ENCODE results near the gene FAM186B. TPM values are rescaled to one million over a fixed set of nuclear protein-coding genes. Genes with fewer than 3 reads are reported as not detected.

Gene FAM186B
- total and polyA plus RNA-seq, 9 donors, result 0.11 to 1.5 (median 0.73) TPM

GRCh38 chr12:49542592-49543160 is 62.8 kb downstream of the FAM186B start:
- WGBS, 3 donors, result 94 to 97% (median 95%) methylated on average over 15 of the region's 15 CpGs
- no peak for TF ChIP-seq POLR2A (IDR thresholded peaks at IDR 0.05)
- TF ChIP-seq CTCF (IDR thresholded peaks at IDR 0.05), result no peak
- TF ChIP-seq EP300 (IDR thresholded peaks at IDR 0.05), result no peak
- no peaks in the 10 kb centered on the region for H3K36me3 ChIP-seq
- H3K4me1 ChIP-seq (ENCODE audit: insufficient read depth), result peaks cover 2% of the 10 kb centered on the region
- H3K27me3 ChIP-seq, result no peaks in the 10 kb centered on the region
- no peak overlapping the region for H3K4me3 ChIP-seq
- no peak for DNase-seq
- H3K9me3 ChIP-seq, result no peaks in the 10 kb centered on the region
- intact Hi-C loops (cut with DNase I), result no loop called here
- H3K27ac ChIP-seq, result no peak overlapping the region

GRCh38 chr12:49541911-49542505 is 63.4 kb downstream of the FAM186B start:
- Histone ChIP-seq H3K4me3 (no peak overlapping the region), H3K4me1 (ENCODE audit: insufficient read depth) (peaks cover 2% of the 10 kb centered on the region), H3K27ac (no peak overlapping the region), H3K9me3 (no peaks in the 10 kb centered on the region), H3K36me3 (no peaks in the 10 kb centered on the region), H3K27me3 (no peaks in the 10 kb centered on the region)
- WGBS, 3 donors, result 79 to 82% (median 80%) methylated on average over 7 of the region's 7 CpGs
- intact Hi-C loops (cut with DNase I), result no loop called here
- no peak for DNase-seq
- TF ChIP-seq EP300 (IDR thresholded peaks at IDR 0.05), result no peak
- TF ChIP-seq POLR2A (IDR thresholded peaks at IDR 0.05), result no peak
- TF ChIP-seq CTCF (IDR thresholded peaks at IDR 0.05), result no peak

DNA sequence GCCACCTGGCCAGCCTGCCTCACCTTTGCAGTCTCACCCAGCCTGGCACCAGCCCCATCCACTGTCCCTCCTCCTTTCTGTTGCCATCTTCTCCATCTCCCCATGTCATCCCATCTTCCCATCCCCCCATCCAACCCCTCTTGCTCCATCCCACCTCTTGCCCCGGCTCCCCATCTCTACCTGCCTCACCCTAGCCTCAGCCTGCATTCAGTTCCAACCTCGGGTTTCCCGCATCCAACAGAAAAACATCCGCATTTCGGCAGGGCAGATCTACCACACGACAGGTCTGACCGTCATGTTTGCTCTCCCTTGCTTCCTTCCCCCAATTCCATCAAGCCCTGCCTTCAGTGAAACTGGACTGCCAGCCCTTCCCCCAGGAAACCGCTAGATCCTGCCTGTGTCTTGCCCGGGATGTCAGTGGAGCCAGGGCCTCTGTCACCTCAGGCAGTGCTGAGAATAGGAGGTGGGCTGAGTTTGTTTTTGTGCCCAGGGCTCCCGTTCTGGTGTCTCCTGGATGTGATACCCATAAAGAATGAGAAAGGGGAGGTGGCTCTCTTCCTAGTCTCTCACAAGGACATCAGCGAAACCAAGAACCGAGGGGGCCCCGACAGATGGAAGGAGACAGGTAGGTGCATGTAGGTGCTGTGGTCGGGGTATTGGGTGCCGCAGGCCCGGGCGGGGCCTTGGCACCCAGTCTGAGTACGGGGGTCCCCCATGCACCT is 64.1 kb downstream of the FAM186B start:
- DNase-seq, result no peak
- intact Hi-C loops (cut with DNase I), result no loop called here
- no peaks in the 10 kb centered on the region for H3K9me3 ChIP-seq
- no peak for TF ChIP-seq POLR2A (IDR thresholded peaks at IDR 0.05)
- no peak for TF ChIP-seq CTCF (IDR thresholded peaks at IDR 0.05)
- TF ChIP-seq EP300 (IDR thresholded peaks at IDR 0.05), result no peak
- no peaks in the 10 kb centered on the region for H3K36me3 ChIP-seq
- H3K27ac ChIP-seq, result no peak overlapping the region
- no peaks in the 10 kb centered on the region for H3K27me3 ChIP-seq
- 82 to 86% (median 82%) methylated on average over 18 of the region's 18 CpGs for WGBS, 3 donors
- H3K4me1 ChIP-seq (ENCODE audit: insufficient read depth), result peaks cover 2% of the 10 kb centered on the region
- no peak overlapping the region for H3K4me3 ChIP-seq

DNA sequence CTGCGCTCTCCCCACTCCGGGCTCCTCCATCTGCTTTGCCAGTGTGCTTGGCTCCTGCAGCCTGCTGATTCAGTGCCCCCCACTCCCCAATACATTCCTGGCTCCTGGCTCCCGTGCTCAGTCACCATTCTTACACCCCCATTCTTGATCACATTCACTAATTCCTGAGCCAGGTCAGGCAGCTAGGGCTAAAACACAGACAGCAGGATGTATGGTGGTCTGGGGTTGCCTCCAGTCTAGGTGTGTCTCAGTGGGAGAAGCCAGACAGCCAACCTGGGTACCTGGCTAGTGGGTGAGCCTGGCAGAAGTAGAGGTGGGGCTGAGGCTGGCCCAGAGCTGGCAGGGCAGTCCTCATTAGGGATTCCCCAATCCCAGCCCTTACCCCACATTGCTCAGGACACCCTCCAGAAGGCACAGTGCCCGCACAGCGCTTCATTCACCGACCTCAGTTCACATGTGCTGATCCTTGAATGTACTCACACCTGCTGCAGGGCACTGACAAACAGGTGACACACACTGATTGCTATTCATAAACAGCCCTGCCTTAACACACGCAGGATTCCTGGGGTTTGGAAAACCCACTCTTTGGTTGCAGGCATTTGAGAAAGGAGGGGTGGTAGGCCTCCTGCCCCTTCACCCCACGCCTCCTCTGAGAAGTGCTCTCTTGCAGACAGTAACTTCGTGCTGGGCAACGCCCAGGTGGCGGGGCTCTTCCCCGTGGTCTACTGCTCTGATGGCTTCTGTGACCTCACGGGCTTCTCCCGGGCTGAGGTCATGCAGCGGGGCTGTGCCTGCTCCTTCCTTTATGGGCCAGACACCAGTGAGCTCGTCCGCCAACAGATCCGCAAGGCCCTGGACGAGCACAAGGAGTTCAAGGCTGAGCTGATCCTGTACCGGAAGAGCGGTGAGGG is 65.0 kb downstream of the FAM186B start:
- 79 to 89% (median 87%) methylated on average over 21 of the region's 21 CpGs for WGBS, 3 donors
- no peak overlapping the region for H3K4me3 ChIP-seq
- DNase-seq, result no peak
- no peaks in the 10 kb centered on the region for H3K9me3 ChIP-seq
- H3K27ac ChIP-seq, result no peak overlapping the region
- TF ChIP-seq EP300 (IDR thresholded peaks at IDR 0.05) (no peak), POLR2A (IDR thresholded peaks at IDR 0.05) (no peak), CTCF (IDR thresholded peaks at IDR 0.05) (no peak)
- H3K36me3 ChIP-seq, result no peaks in the 10 kb centered on the region
- intact Hi-C loops (cut with DNase I), result no loop called here
- H3K4me1 ChIP-seq (ENCODE audit: insufficient read depth), result peaks cover 2% of the 10 kb centered on the region
- H3K27me3 ChIP-seq, result no peaks in the 10 kb centered on the region
